Nephron (organoid): ENCODE results near the gene TRIP6.

Experiments
- H3K27ac Mint-ChIP-seq, 3 experiments: 2 replicates each; pipeline ENCODE4 v1.8.0; 2020; ENCODE audit warnings: mixed read lengths in 3 of 3, mild to moderate bottlenecking in 2 of 3, moderate library complexity in 1 of 3
- H3K27me3 Mint-ChIP-seq: 2 replicates; pipeline ENCODE4 v1.8.0; 2021; ENCODE audit warnings: low read depth, mild to moderate bottlenecking, moderate library complexity, mixed read lengths
- H3K36me3 Mint-ChIP-seq: 2 replicates; pipeline ENCODE4 v1.8.0; 2020; ENCODE audit warnings: low read depth, mixed read lengths
- H3K4me1 Mint-ChIP-seq: 2 replicates; pipeline ENCODE4 v1.8.0; 2020; ENCODE audit warnings: mixed read lengths
- H3K4me3 Mint-ChIP-seq, 3 experiments: 2 replicates each; pipeline ENCODE4 v1.8.0; 2020; ENCODE audit warnings: mild to moderate bottlenecking in 3 of 3, mixed read lengths in 3 of 3, moderate library complexity in 2 of 3
- H3K9me3 Mint-ChIP-seq: 2 replicates; pipeline ENCODE4 v1.8.0; 2020; ENCODE audit warnings: mixed read lengths
- TF ChIP-seq, protein P1 (sequence below), 3 experiments: fragments of 200-600 bp; sonication (generic); IDR thresholded peaks; one replicate each; pipeline ENCODE4 v1.5.0; 2021; ENCODE audit warnings: antibody characterized with exemption in 3 of 3; ENCODE audit not compliant: unreplicated experiment in 3 of 3

The TRIP6 gene

DNA sequence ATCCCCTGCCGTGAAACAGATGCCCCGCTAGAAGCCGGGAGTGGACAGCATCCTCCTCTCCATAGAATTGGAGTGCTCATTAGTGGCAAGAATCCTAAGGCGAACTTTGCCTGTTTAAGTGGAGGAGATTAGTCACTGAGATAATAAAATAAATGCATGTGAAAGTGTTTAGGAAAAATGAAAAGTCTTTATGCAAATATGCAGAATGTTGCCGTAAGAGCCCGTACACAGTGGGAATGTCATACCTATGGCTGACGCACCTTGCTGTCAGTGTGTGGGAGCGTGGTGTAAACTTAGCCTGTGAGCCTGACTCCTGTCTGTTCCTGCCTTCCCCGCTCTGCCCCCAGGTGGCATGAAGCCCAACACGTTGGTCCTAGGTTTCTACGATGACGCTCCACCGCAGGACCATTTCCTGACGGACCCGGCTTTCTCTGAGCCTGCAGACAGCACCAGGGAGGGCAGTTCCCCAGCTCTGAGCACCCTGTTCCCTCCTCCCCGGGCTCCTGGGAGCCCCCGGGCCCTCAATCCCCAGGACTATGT is 1.7 kb upstream of the TRIP6 start:
- TF ChIP-seq, protein P1, sequence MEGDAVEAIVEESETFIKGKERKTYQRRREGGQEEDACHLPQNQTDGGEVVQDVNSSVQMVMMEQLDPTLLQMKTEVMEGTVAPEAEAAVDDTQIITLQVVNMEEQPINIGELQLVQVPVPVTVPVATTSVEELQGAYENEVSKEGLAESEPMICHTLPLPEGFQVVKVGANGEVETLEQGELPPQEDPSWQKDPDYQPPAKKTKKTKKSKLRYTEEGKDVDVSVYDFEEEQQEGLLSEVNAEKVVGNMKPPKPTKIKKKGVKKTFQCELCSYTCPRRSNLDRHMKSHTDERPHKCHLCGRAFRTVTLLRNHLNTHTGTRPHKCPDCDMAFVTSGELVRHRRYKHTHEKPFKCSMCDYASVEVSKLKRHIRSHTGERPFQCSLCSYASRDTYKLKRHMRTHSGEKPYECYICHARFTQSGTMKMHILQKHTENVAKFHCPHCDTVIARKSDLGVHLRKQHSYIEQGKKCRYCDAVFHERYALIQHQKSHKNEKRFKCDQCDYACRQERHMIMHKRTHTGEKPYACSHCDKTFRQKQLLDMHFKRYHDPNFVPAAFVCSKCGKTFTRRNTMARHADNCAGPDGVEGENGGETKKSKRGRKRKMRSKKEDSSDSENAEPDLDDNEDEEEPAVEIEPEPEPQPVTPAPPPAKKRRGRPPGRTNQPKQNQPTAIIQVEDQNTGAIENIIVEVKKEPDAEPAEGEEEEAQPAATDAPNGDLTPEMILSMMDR (IDR thresholded peaks at IDR 0.05; ENCODE audit: unreplicated experiment in 3 of 3), result no peak
- peak overlapping the region; percentile 68 to 72 (median 69) for H3K27ac Mint-ChIP-seq
- H3K9me3 Mint-ChIP-seq, result no peaks in the 10 kb centered on the region
- peaks cover 14% of the 10 kb centered on the region for H3K36me3 Mint-ChIP-seq
- H3K27me3 Mint-ChIP-seq, result peaks cover 15% of the 10 kb centered on the region
- peaks cover 22% of the 10 kb centered on the region for H3K4me1 Mint-ChIP-seq
- peak overlapping the region; percentile 62 to 78 (median 64) for H3K4me3 Mint-ChIP-seq

DNA sequence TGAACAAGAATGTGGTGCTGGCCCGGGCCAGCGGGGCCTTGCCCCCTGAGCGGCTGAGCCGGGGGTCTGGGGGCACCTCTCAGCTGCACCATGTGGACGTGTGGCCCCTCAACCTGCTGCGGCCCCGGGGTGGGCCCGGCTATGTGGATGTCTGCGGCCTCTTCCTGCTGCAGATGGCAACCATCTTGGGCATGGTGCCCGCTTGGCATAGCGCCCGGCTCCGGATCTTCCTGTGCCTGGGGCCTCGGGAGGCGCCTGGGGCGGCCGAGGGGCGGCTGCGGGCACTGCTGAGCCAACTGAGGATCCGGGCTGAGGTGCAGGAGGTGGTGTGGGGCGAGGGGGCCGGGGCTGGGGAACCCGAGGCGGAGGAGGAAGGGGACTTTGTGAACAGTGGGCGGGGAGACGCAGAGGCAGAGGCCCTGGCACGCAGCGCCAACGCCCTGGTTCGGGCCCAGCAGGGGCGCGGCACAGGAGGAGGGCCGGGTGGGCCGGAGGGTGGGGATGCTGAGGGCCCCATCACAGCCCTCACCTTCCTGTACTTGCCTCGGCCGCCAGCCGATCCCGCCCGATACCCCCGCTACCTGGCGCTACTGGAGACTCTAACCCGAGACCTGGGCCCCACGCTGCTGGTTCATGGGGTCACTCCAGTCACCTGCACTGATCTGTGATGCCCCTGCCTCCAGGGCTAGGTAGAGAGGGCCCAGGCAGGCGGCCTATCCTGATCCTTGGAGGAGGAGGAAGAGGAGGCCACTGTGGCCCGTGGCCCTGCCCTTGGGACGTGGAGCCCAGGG is 1.1 kb upstream of the TRIP6 start:
- H3K9me3 Mint-ChIP-seq, result no peaks in the 10 kb centered on the region
- H3K4me3 Mint-ChIP-seq, result peak overlapping the region; percentile 95 to 100 (median 98)
- H3K27me3 Mint-ChIP-seq, result peaks cover 11% of the 10 kb centered on the region
- peak overlapping the region in 1 of 3 experiments; percentile 98 for H3K27ac Mint-ChIP-seq
- H3K36me3 Mint-ChIP-seq, result peaks cover 14% of the 10 kb centered on the region
- H3K4me1 Mint-ChIP-seq, result peaks cover 22% of the 10 kb centered on the region
- TF ChIP-seq, protein P1 (IDR thresholded peaks at IDR 0.05; ENCODE audit: unreplicated experiment in 3 of 3), result no peak

DNA sequence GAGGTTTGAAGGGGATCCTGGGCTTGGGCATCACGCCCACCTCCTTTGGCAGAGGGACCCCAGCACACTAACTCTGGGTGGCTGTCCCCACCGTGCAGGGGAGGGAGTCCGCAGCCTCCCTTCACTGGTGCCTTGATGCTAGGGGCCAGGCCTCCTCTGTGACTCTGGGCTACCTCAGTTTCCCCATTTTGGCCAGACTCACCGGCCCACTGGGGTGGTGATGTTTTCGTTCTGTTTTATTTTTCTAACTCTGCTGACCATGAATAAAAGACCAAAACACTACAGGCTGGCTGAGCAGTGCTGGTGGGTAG is 503 bp upstream of the TRIP6 start:
- Mint-ChIP-seq H3K27ac (peak overlapping the region; percentile 98 to 99 (median 98)), H3K9me3 (no peaks in the 10 kb centered on the region), H3K4me1 (peaks cover 22% of the 10 kb centered on the region), H3K27me3 (peaks cover 11% of the 10 kb centered on the region), H3K36me3 (peaks cover 17% of the 10 kb centered on the region), H3K4me3 (peak overlapping the region; percentile 95 to 100 (median 98))
- TF ChIP-seq, protein P1 (IDR thresholded peaks at IDR 0.05; ENCODE audit: unreplicated experiment in 3 of 3), result no peak

- H3K36me3 Mint-ChIP-seq, result peaks cover 19% of the 10 kb centered on the region
- no peaks in the 10 kb centered on the region for H3K9me3 Mint-ChIP-seq
- peaks cover 11% of the 10 kb centered on the region for H3K27me3 Mint-ChIP-seq
- H3K4me3 Mint-ChIP-seq, result peak overlapping the region; percentile 90 to 98 (median 95)
- H3K27ac Mint-ChIP-seq, result peak overlapping the region; percentile 97 to 98 (median 98)
- TF ChIP-seq, protein P1 (IDR thresholded peaks at IDR 0.05; ENCODE audit: unreplicated experiment in 3 of 3), result no peak
- H3K4me1 Mint-ChIP-seq, result peaks cover 22% of the 10 kb centered on the region
Measured at GRCh38 chr7:100867776-100868485, 744 bp downstream of the TRIP6 start.

GRCh38 chr7:100873599-100874299 is 6.6 kb downstream of the TRIP6 start:
- H3K36me3 Mint-ChIP-seq, result peaks cover 62% of the 10 kb centered on the region
- H3K9me3 Mint-ChIP-seq, result no peaks in the 10 kb centered on the region
- peak overlapping the region; percentile 97 to 99 (median 99) for H3K4me3 Mint-ChIP-seq
- H3K27me3 Mint-ChIP-seq, result no peaks in the 10 kb centered on the region
- H3K4me1 Mint-ChIP-seq, result peaks cover 38% of the 10 kb centered on the region
- TF ChIP-seq, protein P1 (IDR thresholded peaks at IDR 0.05; ENCODE audit: unreplicated experiment in 3 of 3), result no peak
- peak overlapping the region; percentile 99 to 100 (median 99) for H3K27ac Mint-ChIP-seq
